H1 (cell line): Measurements from ENCODE around the gene TYW1B. TPM values are rescaled to one million over a fixed set of nuclear protein-coding genes. Genes with fewer than 3 reads are reported as not detected.
"Not testable (repeated sequence)": the region's sequence is repeated elsewhere in the genome, so short reads cannot be mapped to it uniquely, and the experiment has no call there.

ENCODE experiments used
- CTCF ChIA-PET: fragments of 300-600 bp; sonication (Branson Sonifier 250); formaldehyde crosslinking; loops from one replicate; lab custom pipeline; 2021; ENCODE audit not compliant: partially characterized antibody; lab: Charles Lee
- POLR2A ChIA-PET: fragments of 300-600 bp; sonication (Branson Sonifier 250); formaldehyde crosslinking; loops from one replicate; lab custom pipeline; 2021; ENCODE audit warnings: inconsistent platforms; ENCODE audit not compliant: partially characterized antibody; lab: Charles Lee
- DNase-seq, 2 experiments: peaks; one replicate each; pipeline versions ENCODE4 v3.0.0 to v3.0.0-alpha.2; 2010 to 2022; ENCODE audit warnings: low spot score in 2 of 2, low read depth in 1 of 2, mixed read lengths in 1 of 2
- FAIRE-seq: peaks from 2 replicates; lab custom pipeline; 2011; peaks lifted over from hg19 to GRCh38; lab: Jason Lieb, UNC
- H2AFZ ChIP-seq: 2 replicates; pipeline ENCODE4 v1.8.1; 2012; ENCODE audit warnings: low read length, inconsistent platforms
- H2AK5ac ChIP-seq: 2 replicates; pipeline ENCODE4 v1.6.1; 2013; ENCODE audit warnings: low read depth, low read length
- H2BK120ac ChIP-seq: replicated peaks from 2 replicates; pipeline ENCODE3; 2013; ENCODE audit warnings: low read depth, low read length, inconsistent platforms
- H2BK12ac ChIP-seq: 2 replicates; pipeline ENCODE4 v1.6.1; 2013; ENCODE audit warnings: low read depth, low read length
- H2BK15ac ChIP-seq: 2 replicates; pipeline ENCODE4 v1.6.1; 2013; ENCODE audit warnings: low read length
- H2BK20ac ChIP-seq: 2 replicates; pipeline ENCODE4 v1.6.1; 2013; ENCODE audit warnings: low read length
- H2BK5ac ChIP-seq: 2 replicates; pipeline ENCODE4 v1.6.1; 2013; ENCODE audit warnings: low read depth, low read length
- H3K14ac ChIP-seq: 2 replicates; pipeline ENCODE4 v1.6.1; 2013; ENCODE audit warnings: inconsistent platforms; ENCODE audit not compliant: insufficient read length
- H3K18ac ChIP-seq: 2 replicates; pipeline ENCODE4 v1.6.1; 2013; ENCODE audit warnings: low read length; ENCODE audit errors: extremely low read depth
- H3K23ac ChIP-seq: 2 replicates; pipeline ENCODE4 v1.6.1; 2013; ENCODE audit warnings: inconsistent platforms; ENCODE audit not compliant: insufficient read length
- H3K23me2 ChIP-seq: 2 replicates; pipeline ENCODE4 v1.6.1; 2013; ENCODE audit warnings: low read depth, low read length
- H3K27ac ChIP-seq: 2 replicates; pipeline ENCODE4 v1.6.1; 2011; ENCODE audit warnings: low read depth, low read length, inconsistent platforms
- H3K27me3 ChIP-seq, 4 experiments: replicated peaks in 1 of 4; 1 replicate in 1 of 4; 2 replicates in 3 of 4; pipeline versions ENCODE4 v1.6.1 to v1.8.1; 2011 to 2013; ENCODE audit warnings: low read length in 3 of 4, mild to moderate bottlenecking in 3 of 4, inconsistent platforms in 2 of 4, mixed read lengths in 2 of 4, moderate library complexity in 1 of 4; ENCODE audit not compliant: control insufficient read depth in 3 of 4, insufficient read depth in 3 of 4; ENCODE audit errors: extremely low read depth in 1 of 4
- H3K36me3 ChIP-seq, 4 experiments: 2 replicates each; pipeline versions ENCODE4 v1.6.1 to v1.8.1; 2011 to 2013; ENCODE audit warnings: mild to moderate bottlenecking in 4 of 4, low read length in 3 of 4, moderate library complexity in 2 of 4, control low read depth in 1 of 4, inconsistent platforms in 1 of 4; ENCODE audit not compliant: insufficient read depth in 4 of 4, control insufficient read depth in 2 of 4
- H3K4ac ChIP-seq: replicated peaks from 2 replicates; pipeline ENCODE3; 2013; ENCODE audit warnings: low read length, low read depth, mixed read lengths, inconsistent platforms; ENCODE audit not compliant: insufficient read length
- H3K4me1 ChIP-seq, 4 experiments: replicated peaks in 1 of 4; 1 replicate in 1 of 4; 2 replicates in 3 of 4; pipeline versions ENCODE4 v1.6.1 to v1.8.1; 2011 to 2013; ENCODE audit warnings: low read length in 3 of 4, inconsistent platforms in 2 of 4, mixed read lengths in 1 of 4; ENCODE audit not compliant: insufficient read depth in 4 of 4, control insufficient read depth in 3 of 4
- H3K4me2 ChIP-seq, 2 experiments: 2 replicates each; pipeline versions ENCODE4 v1.6.1 to v1.8.1; 2011 to 2013; ENCODE audit warnings: low read depth in 2 of 2, low read length in 2 of 2, control low read depth in 1 of 2, inconsistent platforms in 1 of 2, mild to moderate bottlenecking in 1 of 2; ENCODE audit not compliant: insufficient read depth in 1 of 2
- H3K4me3 ChIP-seq, 4 experiments: fragments of 200-600, 300-600 bp in 1 of 4; sonication (generic), shearing (Covaris generic), sonication (Bioruptor Twin) in 1 of 4; 2 replicates each; pipeline versions ENCODE4 v1.5.1 to v1.8.1; 2011 to 2016; ENCODE audit warnings: low read length in 4 of 4, low read depth in 3 of 4, control low read depth in 2 of 4, inconsistent platforms in 2 of 4, mild to moderate bottlenecking in 2 of 4, mixed read lengths in 1 of 4, moderate library complexity in 1 of 4; ENCODE audit not compliant: insufficient read depth in 2 of 4; ENCODE audit errors: extremely low read depth in 1 of 4
- H3K56ac ChIP-seq: replicated peaks from 2 replicates; pipeline ENCODE3; 2013; ENCODE audit warnings: low read depth, mild to moderate bottlenecking, mixed read lengths, low read length, inconsistent platforms; ENCODE audit not compliant: insufficient read length
- H3K79me1 ChIP-seq: 2 replicates; pipeline ENCODE4 v1.6.1; 2013; ENCODE audit warnings: low read depth, low read length, control low read depth
- H3K79me2 ChIP-seq, 2 experiments: 2 replicates each; pipeline versions ENCODE4 v1.6.1 to v1.8.1; 2012 to 2013; ENCODE audit warnings: low read length in 2 of 2, mild to moderate bottlenecking in 2 of 2, inconsistent platforms in 1 of 2; ENCODE audit not compliant: insufficient read depth in 2 of 2, control insufficient read depth in 1 of 2
- H3K9ac ChIP-seq, 4 experiments: replicated peaks in 1 of 4; 1 replicate in 1 of 4; 2 replicates in 3 of 4; pipeline versions ENCODE4 v1.6.1 to v1.8.1; 2011 to 2013; ENCODE audit warnings: low read depth in 3 of 4, low read length in 3 of 4, control low read depth in 2 of 4, mild to moderate bottlenecking in 2 of 4, moderate library complexity in 2 of 4, inconsistent platforms in 1 of 4; ENCODE audit errors: extremely low read depth in 1 of 4
- H3K9me3 ChIP-seq, 2 experiments: 2 replicates each; pipeline versions ENCODE4 v1.6.1 to v1.8.1; 2012 to 2013; ENCODE audit warnings: mild to moderate bottlenecking in 2 of 2, moderate library complexity in 2 of 2, control low read depth in 1 of 2, inconsistent platforms in 1 of 2, low read depth in 1 of 2, low read length in 1 of 2, mixed read lengths in 1 of 2; ENCODE audit not compliant: insufficient read depth in 2 of 2
- H4K20me1 ChIP-seq, 2 experiments: replicated peaks in 1 of 2; 2 replicates each; pipeline versions ENCODE3 to v1.8.1; 2011 to 2013; ENCODE audit warnings: inconsistent platforms in 2 of 2, low read length in 2 of 2, mild to moderate bottlenecking in 1 of 2; ENCODE audit not compliant: insufficient read depth in 2 of 2, control insufficient read depth in 1 of 2
- H4K5ac ChIP-seq: 2 replicates; pipeline ENCODE4 v1.6.1; 2013; ENCODE audit warnings: low read length, low read depth, mixed read lengths, inconsistent platforms; ENCODE audit not compliant: insufficient read length
- H4K8ac ChIP-seq: 2 replicates; pipeline ENCODE4 v1.8.0; 2013; ENCODE audit warnings: mild to moderate bottlenecking, moderate library complexity, low read length, inconsistent platforms; ENCODE audit not compliant: insufficient read depth; ENCODE audit errors: extremely low read depth
- H4K91ac ChIP-seq: replicated peaks from 2 replicates; pipeline ENCODE3; 2013; ENCODE audit warnings: low read length, mixed read lengths, inconsistent platforms; ENCODE audit not compliant: insufficient read length
- WGBS, 2 experiments: shearing (Covaris generic) in 1 of 2; methylation state at CpG; one replicate each; pipeline versions ENCODE4 v1.1.6 to v1.1.7; 2013 to 2015; ENCODE audit warnings: low lambda C conversion rate in 2 of 2, mixed read lengths in 2 of 2, inconsistent platforms in 1 of 2, low coverage in 1 of 2, missing lambda C conversion rate in 1 of 2; ENCODE audit not compliant: insufficient replicate concordance in 2 of 2, insufficient coverage in 1 of 2, insufficient read length in 1 of 2; ENCODE audit errors: extremely low coverage in 1 of 2, missing lambda C conversion rate in 1 of 2; 5-methylcytosine and 5-hydroxymethylcytosine counted together
- polyA plus RNA-seq, 7 experiments: library from polyadenylated mRNA; depleted of rRNA in 3 of 7; stranded (reverse) in 5 of 7; unstranded in 2 of 7; fragments of >200 nt in 5 of 7; fragments of 200-250 nt in 2 of 7; gene quantifications; 1 replicate in 5 of 7; 2 replicates in 1 of 7; 4 replicates in 1 of 7; pipeline versions ENCODE4 v1.2.1 to v1.2.3, GENCODE V29; 2011 to 2013; ENCODE audit warnings: missing spikeins in 2 of 7, mixed read lengths in 2 of 7
- total RNA-seq: library from RNA; stranded (reverse); fragmentation: NEBNext Ultra II Directional; extraction: Animal tissue kit (Norgen Biotek cat#: 25700); gene quantifications from 2 replicates; pipeline ENCODE4 v1.2.1, GENCODE V29; 2021

Gene TYW1B
- total and polyA plus RNA-seq, 2 of the 8 experiments (the other 6 are each of a cell fraction or from before 2014, with no cell fraction given), result 6.8 to 12.6 TPM

DNA sequence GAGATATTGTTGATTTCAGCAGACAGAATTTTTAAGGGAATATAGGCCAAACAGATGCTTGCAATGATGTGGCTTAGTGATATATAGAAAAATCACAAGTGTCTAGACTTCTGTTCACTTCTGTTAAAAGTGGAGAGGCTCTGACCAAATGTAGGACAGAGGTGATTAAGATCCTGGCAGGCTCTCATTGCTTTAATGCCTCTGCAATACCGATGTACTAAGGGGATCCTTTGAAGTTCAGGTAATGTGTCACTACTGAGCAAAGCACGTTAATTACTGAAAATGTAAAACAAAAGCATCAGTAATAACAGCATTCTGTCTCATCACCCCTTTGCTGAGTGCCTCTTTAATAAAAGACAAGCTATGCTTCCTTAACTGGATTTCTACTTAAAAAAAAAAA, 131.4 kb downstream of the TYW1B start:
- H3K56ac ChIP-seq, H4K20me1 ChIP-seq, H4K91ac ChIP-seq, H2BK12ac ChIP-seq, H3K18ac ChIP-seq, H3K79me1 ChIP-seq, H3K4me1 ChIP-seq, H2BK15ac ChIP-seq, H2BK120ac ChIP-seq, H3K36me3 ChIP-seq, H2AK5ac ChIP-seq, H2BK20ac ChIP-seq, H3K23ac ChIP-seq, H3K4me2 ChIP-seq, H2BK5ac ChIP-seq, H3K9ac ChIP-seq, H3K79me2 ChIP-seq, H3K27ac ChIP-seq, H2AFZ ChIP-seq, DNase-seq, H3K23me2 ChIP-seq, H3K4me3 ChIP-seq, H3K9me3 ChIP-seq, H4K5ac ChIP-seq, H3K27me3 ChIP-seq, H3K14ac ChIP-seq, POLR2A ChIA-PET, H3K4ac ChIP-seq, H4K8ac ChIP-seq, CTCF ChIA-PET: not testable (repeated sequence)
- WGBS, 2 experiments, result 95% methylated on average over 2 of the region's 2 CpGs; no CpG with 5 or more reads in 1 of the 2 experiments
- FAIRE-seq, result peak; percentile 13

DNA sequence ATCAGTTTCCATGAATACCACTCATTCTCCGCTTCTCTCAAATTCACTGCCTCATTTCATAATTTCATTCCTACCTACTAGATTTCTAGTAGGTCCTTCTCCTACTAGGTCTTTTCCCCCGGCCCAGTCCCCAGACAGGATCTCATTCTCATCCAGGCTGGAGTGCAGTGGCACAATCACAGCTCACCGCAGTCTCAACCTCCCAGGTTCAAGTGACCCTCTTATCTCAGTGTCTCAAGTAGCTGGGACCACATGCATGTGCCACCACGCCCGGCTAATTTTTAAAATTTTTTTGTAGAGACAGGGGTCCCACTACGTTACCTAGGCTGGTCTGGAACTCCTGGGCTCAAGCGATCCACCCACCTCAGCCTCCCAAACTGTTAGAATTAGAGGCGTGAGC, 132.5 kb downstream of the TYW1B start:
- H3K79me1 ChIP-seq, H2BK20ac ChIP-seq, H2AFZ ChIP-seq, H3K27ac ChIP-seq, FAIRE-seq, DNase-seq, H4K8ac ChIP-seq, H3K27me3 ChIP-seq, H3K18ac ChIP-seq, H3K79me2 ChIP-seq, H3K14ac ChIP-seq, H3K36me3 ChIP-seq, H3K4me3 ChIP-seq, H4K20me1 ChIP-seq, H2BK12ac ChIP-seq, H3K23ac ChIP-seq, H3K56ac ChIP-seq, H2BK15ac ChIP-seq, H4K91ac ChIP-seq, H3K4me1 ChIP-seq, H3K4ac ChIP-seq, H3K4me2 ChIP-seq, POLR2A ChIA-PET, H4K5ac ChIP-seq, H3K9me3 ChIP-seq, H2AK5ac ChIP-seq, H3K23me2 ChIP-seq, CTCF ChIA-PET, H2BK120ac ChIP-seq, H3K9ac ChIP-seq: not testable (repeated sequence)
- 91% methylated on average over 8 of the region's 8 CpGs; no CpG with 5 or more reads in 1 of the 2 experiments for WGBS, 2 experiments
- peak overlapping the region; percentile 60; the same call in 1 of the 2 replicates for H2BK5ac ChIP-seq
